NCI-H82 treated with DMSO at 0.1 percent for 48 hours (cell line): ENCODE data around the gene GCLC.

Source experiments
- DNase-seq: peaks from one replicate; lab custom pipeline; 2025; ENCODE audit not compliant: unreplicated experiment; lab: John Stamatoyannopoulos, UW

The GCLC gene

DNA sequence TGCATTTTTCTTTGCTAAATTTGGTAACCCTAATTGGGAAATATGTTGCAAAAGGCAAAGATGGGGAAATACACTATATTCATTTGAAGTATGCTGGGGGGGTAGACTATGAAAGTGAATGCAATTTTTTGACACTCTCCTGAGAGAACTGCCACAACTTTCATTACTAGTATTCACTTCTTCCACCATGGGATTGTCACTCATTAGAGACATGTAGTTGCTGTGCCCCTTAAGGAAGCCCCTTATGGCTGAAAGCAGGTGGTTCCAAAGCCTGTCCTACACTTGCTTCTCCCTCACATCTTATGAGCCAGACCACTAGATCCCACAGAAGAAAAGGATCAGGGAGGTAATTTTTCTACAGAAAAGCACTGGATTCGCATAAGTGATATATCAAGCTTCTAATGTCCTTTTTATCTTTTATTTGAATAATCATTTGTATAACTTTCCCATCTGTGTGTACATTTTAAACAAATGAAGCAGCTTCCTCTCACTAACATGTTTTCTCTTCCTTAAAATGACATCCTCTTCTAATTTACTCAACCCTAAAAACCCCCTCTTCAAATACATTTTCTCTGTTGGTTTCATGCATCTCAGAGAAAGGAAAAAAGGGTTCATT lies 83.8 kb downstream of the GCLC start:
- no peak for DNase-seq

DNA sequence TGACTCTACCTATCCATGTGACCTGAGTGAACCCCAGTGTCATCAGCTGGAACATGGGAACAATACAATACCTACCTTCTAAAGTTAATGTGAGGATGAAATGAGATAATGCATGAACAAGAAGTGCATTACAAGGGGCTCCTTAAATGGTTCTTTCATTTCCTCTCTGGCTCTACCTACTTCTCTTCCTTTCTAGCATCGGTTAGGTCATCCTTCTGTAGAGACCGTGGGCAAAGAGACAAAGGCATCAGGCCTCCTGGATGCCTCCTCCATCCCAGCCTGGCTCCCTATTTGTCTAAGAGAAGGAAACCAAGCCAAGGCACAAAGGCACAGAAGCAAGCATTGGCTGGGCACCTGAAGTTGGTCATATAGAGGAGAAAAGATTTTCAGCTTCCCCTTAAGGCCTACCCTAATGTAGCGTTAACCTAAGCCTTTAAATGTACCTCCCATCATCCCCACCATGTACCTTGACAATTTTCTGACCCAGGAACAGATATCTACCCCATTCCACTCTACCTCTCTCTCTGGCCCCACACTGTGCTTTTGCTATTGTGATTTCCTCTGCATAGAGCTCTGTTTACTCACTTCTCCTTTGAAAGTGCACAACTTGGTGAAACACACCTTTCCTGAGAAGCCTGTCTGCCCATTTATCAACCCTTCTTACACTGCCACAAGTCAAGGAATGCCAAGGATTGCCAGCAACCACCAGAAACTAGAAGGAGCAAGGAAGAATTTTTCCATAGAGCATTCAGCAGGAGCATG lies 86.6 kb downstream of the GCLC start:
- no peak for DNase-seq

DNA sequence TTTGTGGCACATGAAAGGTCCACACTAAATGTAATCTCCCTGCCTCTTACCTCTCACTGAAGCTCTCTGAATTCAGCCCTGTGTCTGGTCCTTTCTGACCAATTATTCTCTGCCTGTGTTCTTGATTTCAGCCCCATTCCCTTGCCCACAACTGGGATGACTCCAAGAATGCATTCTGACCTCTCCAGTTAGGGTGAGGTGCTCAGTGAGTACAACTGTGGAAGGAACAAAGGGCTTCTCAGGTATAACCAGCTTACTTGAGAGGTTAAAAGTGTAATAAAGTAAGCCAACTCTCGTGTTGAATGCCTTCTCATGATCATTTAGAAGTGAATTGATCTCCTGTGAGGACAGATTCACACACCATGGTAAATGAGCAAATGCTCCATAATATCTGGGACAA lies 88.1 kb downstream of the GCLC start:
- DNase-seq, result no peak

DNA sequence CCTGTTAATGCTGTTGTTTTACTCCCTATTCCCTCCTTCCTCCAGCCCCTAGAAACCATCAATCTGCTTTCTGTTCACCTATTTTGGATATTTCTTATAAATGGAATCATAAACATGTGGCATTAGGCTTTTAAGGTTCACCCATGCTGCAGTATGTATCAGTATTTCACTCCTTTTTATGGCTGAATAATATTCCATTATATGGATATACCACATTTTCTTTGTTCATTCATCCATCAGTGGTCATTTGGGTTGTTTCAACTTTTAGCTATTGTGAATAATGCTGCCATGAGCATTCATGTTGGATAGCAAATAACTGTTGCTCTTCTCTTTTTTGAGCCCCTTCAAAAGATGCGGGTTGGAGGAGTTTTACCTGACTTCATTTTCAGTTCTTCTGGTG lies 89.2 kb downstream of the GCLC start:
- no peak for DNase-seq

DNA sequence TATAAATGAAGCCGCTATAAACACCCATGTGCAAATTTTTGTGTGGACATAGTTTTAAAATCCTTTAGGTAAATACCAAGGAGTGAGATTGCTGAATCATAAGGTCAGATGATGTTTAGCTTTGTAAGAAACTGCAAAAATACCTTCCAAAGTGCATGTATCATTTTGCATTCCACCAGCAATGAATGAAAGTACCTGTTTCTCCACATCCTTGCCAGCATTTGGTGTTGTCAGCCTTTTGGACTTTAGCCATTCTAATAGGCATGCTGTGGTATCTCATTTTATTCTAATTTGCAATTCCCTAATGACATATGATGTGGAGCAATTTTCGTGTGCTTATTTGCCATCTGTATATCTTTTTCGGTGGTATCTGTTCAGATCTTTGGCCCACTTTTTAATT lies 93.7 kb downstream of the GCLC start:
- no peak for DNase-seq

DNA sequence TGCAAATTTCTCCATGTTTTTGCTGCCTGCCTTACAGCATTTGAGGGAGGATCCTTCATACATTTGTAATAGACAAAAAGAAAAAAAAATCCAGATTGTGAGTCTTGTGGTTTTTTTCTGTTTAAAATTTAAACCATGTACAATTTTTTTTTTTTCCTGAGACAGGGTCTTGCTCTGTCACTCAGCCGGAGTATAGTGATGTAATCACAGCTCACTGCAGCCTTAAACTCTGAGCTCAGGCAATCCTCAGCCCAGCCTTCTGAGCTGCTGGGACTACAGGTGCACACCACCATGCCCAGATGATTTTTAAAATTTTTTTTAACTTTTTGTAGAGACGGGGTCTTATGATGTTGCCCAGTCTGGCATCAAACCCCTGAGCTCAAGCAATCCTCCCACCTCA lies 97.0 kb downstream of the GCLC start:
- DNase-seq, result no peak
